Nephron progenitor cell (in vitro differentiated cells): ENCODE measurements around the gene SLC6A1.
"Not testable (repeated sequence)": the region's sequence is repeated elsewhere in the genome, so short reads cannot be mapped to it uniquely, and the experiment has no call there.

ENCODE experiments used
- DNase-seq: peaks from one replicate; pipeline ENCODE4 v3.0.0; 2021
- H3K27ac Mint-ChIP-seq: 2 replicates; pipeline ENCODE4 v1.8.0; 2021; ENCODE audit warnings: mild to moderate bottlenecking, moderate library complexity, mixed read lengths
- H3K27me3 Mint-ChIP-seq: 2 replicates; pipeline ENCODE4 v1.8.0; 2021; ENCODE audit warnings: mild to moderate bottlenecking, low read depth, mixed read lengths; ENCODE audit not compliant: poor library complexity
- H3K36me3 Mint-ChIP-seq: 2 replicates; pipeline ENCODE4 v1.8.0; 2021; ENCODE audit warnings: low read depth, mixed read lengths
- H3K4me1 Mint-ChIP-seq: 2 replicates; pipeline ENCODE4 v1.8.0; 2021; ENCODE audit warnings: mixed read lengths
- H3K4me3 Mint-ChIP-seq: 2 replicates; pipeline ENCODE4 v1.8.0; 2021; ENCODE audit warnings: mild to moderate bottlenecking, moderate library complexity, mixed read lengths
- H3K9me3 Mint-ChIP-seq: 2 replicates; pipeline ENCODE4 v1.8.0; 2021; ENCODE audit warnings: mild to moderate bottlenecking, moderate library complexity, mixed read lengths
- TF ChIP-seq, protein P1 (sequence below): fragments of 200-600 bp; sonication (generic); IDR thresholded peaks from 2 replicates; pipeline ENCODE4 v1.5.0; 2021; ENCODE audit warnings: antibody characterized with exemption

The SLC6A1 gene

DNA sequence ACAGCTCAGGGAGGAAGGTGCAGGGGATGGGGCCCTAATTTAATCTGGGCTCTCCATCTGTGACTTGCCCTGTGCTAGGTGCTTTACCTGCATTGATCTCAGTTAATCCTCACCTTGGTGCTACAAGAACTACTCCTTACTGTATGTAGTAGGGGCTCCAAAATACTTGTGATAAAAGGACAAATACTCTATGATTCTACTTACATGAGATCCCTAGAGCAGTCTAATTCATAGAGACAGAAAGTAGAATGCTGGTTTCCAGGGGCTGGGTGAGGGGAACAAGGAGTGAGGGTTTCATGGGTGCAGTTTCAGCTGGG lies 67.2 kb downstream of the SLC6A1 start:
- no peaks in the 10 kb centered on the region for H3K36me3 Mint-ChIP-seq
- H3K4me1 Mint-ChIP-seq = no peaks in the 10 kb centered on the region
- no peak overlapping the region for H3K27ac Mint-ChIP-seq
- TF ChIP-seq, protein P1, sequence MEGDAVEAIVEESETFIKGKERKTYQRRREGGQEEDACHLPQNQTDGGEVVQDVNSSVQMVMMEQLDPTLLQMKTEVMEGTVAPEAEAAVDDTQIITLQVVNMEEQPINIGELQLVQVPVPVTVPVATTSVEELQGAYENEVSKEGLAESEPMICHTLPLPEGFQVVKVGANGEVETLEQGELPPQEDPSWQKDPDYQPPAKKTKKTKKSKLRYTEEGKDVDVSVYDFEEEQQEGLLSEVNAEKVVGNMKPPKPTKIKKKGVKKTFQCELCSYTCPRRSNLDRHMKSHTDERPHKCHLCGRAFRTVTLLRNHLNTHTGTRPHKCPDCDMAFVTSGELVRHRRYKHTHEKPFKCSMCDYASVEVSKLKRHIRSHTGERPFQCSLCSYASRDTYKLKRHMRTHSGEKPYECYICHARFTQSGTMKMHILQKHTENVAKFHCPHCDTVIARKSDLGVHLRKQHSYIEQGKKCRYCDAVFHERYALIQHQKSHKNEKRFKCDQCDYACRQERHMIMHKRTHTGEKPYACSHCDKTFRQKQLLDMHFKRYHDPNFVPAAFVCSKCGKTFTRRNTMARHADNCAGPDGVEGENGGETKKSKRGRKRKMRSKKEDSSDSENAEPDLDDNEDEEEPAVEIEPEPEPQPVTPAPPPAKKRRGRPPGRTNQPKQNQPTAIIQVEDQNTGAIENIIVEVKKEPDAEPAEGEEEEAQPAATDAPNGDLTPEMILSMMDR = no peak
- H3K27me3 Mint-ChIP-seq = peaks cover 52% of the 10 kb centered on the region
- DNase-seq = no peak
- H3K4me3 Mint-ChIP-seq = no peak overlapping the region
- H3K9me3 Mint-ChIP-seq = peaks cover 24% of the 10 kb centered on the region

- TF ChIP-seq, protein P1 = peak; percentile 90
- H3K27ac Mint-ChIP-seq = no peak overlapping the region
- peak overlapping the region; percentile 73 for H3K4me3 Mint-ChIP-seq
- peaks cover 51% of the 10 kb centered on the region for H3K27me3 Mint-ChIP-seq
- H3K4me1 Mint-ChIP-seq = no peaks in the 10 kb centered on the region
- no peaks in the 10 kb centered on the region for H3K36me3 Mint-ChIP-seq
- peak; percentile 85 for DNase-seq
- H3K9me3 Mint-ChIP-seq = peaks cover 33% of the 10 kb centered on the region
Measured at GRCh38 chr3:11060500-11061251, 68.1 kb downstream of the SLC6A1 start.

- peak overlapping the region; percentile 73 for H3K4me3 Mint-ChIP-seq
- peak; percentile 47 for DNase-seq
- peaks cover 44% of the 10 kb centered on the region for H3K27me3 Mint-ChIP-seq
- peaks cover 37% of the 10 kb centered on the region for H3K9me3 Mint-ChIP-seq
- not testable (repeated sequence) for H3K27ac Mint-ChIP-seq, H3K4me1 Mint-ChIP-seq, H3K36me3 Mint-ChIP-seq
Measured at GRCh38 chr3:11061268-11061871, 68.8 kb downstream of the SLC6A1 start.

DNA sequence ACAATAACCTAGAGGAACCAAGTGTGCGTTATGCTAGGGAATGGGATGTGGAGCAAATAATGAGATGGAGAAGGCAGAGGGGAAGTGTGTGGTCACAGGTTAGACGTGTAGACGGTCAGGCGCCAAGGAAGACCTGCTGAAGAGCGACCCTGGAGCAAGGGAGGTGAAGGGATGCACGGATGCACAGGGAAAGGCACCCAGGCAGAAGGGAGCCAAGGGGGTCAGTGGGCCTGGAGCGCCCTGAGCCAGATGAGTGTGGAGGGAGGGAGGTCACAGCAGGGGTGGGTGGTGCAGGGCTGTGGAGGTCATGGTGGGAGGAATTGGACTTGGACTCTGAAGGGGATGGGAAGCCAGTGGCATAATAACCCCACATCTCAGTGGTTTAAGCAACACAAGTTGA lies 70.2 kb downstream of the SLC6A1 start:
- Mint-ChIP-seq H3K36me3 (no peaks in the 10 kb centered on the region), H3K27ac (no peak overlapping the region), H3K27me3 (peaks cover 42% of the 10 kb centered on the region), H3K4me1 (no peaks in the 10 kb centered on the region), H3K9me3 (peaks cover 44% of the 10 kb centered on the region), H3K4me3 (no peak overlapping the region)
- TF ChIP-seq, protein P1 = no peak
- no peak for DNase-seq

GRCh38 chr3:11071096-11071755 lies 78.7 kb downstream of the SLC6A1 start:
- TF ChIP-seq, protein P1 = no peak
- Mint-ChIP-seq H3K4me1 (no peaks in the 10 kb centered on the region), H3K27me3 (peaks cover 18% of the 10 kb centered on the region), H3K4me3 (no peak overlapping the region), H3K36me3 (no peaks in the 10 kb centered on the region), H3K27ac (no peak overlapping the region), H3K9me3 (peaks cover 52% of the 10 kb centered on the region)
- no peak for DNase-seq

- TF ChIP-seq, protein P1 = no peak
- no peak for DNase-seq
- Mint-ChIP-seq H3K36me3 (no peaks in the 10 kb centered on the region), H3K4me3 (no peak overlapping the region), H3K4me1 (no peaks in the 10 kb centered on the region), H3K27me3 (peaks cover 26% of the 10 kb centered on the region), H3K27ac (no peak overlapping the region), H3K9me3 (peaks cover 46% of the 10 kb centered on the region)
Measured at GRCh38 chr3:11072631-11073030, 80.1 kb downstream of the SLC6A1 start.
